GM13977 (cell line): ENCODE results near the gene LHFPL4.
A peak's percentile ranks its signal among the peaks of the same experiment; 100 is the strongest.
"Not testable (repeated sequence)": the region's sequence is repeated elsewhere in the genome, so short reads cannot be mapped to it uniquely, and the experiment has no call there.

ENCODE experiments used
- DNase-seq: peaks from one replicate; pipeline ENCODE4 v3.0.0; 2012; ENCODE audit warnings: low spot score
- in situ Hi-C: fragments of 300-500 bp; cut with MboI; formaldehyde crosslinking; loops from one replicate; pipeline ENCODE4 v1.12.0; 2022; ENCODE audit warnings: low sequenced_read_pairs, low pct_unique_long_range_greater_than_20kb, mixed read lengths, inconsistent platforms; ENCODE audit not compliant: unreplicated experiment
- TF ChIP-seq, protein P1 (sequence below): IDR thresholded peaks from 2 replicates; pipeline ENCODE4 v1.5.1; 2012; ENCODE audit warnings: mild to moderate bottlenecking, control low read depth; ENCODE audit not compliant: insufficient read depth; ENCODE audit errors: extremely low read depth, missing control alignments

LHFPL4 gene

GRCh38 chr3:9563851-9564250 is 10.2 kb upstream of the LHFPL4 start:
- TF ChIP-seq, protein P1, sequence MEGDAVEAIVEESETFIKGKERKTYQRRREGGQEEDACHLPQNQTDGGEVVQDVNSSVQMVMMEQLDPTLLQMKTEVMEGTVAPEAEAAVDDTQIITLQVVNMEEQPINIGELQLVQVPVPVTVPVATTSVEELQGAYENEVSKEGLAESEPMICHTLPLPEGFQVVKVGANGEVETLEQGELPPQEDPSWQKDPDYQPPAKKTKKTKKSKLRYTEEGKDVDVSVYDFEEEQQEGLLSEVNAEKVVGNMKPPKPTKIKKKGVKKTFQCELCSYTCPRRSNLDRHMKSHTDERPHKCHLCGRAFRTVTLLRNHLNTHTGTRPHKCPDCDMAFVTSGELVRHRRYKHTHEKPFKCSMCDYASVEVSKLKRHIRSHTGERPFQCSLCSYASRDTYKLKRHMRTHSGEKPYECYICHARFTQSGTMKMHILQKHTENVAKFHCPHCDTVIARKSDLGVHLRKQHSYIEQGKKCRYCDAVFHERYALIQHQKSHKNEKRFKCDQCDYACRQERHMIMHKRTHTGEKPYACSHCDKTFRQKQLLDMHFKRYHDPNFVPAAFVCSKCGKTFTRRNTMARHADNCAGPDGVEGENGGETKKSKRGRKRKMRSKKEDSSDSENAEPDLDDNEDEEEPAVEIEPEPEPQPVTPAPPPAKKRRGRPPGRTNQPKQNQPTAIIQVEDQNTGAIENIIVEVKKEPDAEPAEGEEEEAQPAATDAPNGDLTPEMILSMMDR = no peak
- in situ Hi-C loops = no loop called here
- DNase-seq = no peak

GRCh38 chr3:9560056-9560455 is 6.4 kb upstream of the LHFPL4 start:
- in situ Hi-C loops = not testable (repeated sequence)

DNA sequence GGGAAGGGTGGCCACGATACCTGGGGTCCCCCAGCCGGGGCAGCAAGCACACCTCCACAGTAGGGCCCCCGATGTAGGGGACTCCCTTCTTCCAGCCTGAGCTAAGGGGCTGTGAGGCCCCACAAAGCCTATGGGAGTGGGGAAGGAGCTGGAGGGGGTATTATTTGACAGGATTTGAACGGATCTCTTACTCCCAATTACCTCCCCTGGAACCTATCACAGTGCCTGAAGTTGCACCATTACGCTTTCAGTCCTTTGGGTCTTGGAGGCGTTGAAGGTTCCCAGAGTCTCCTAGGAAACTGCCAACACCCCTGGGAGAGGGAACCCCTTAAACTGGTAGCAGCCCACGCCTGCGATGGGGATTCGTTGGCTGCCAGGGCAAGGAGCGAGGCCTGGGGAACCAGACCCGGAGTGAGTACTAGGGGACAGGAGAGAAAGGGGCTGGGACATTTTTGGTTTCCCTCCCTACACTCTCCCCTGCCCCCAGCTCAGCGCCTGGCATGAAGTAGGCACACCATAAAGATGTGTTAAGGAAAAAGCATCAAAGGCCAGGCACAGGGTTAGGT is 409 bp upstream of the LHFPL4 start:
- DNase-seq = peak; percentile 31
- TF ChIP-seq, protein P1 = no peak
- in situ Hi-C loops = no loop called here

More at GRCh38 chr3:9560056-9560455, 6.4 kb upstream of the LHFPL4 start:
- DNase-seq = not testable (repeated sequence)

DNA sequence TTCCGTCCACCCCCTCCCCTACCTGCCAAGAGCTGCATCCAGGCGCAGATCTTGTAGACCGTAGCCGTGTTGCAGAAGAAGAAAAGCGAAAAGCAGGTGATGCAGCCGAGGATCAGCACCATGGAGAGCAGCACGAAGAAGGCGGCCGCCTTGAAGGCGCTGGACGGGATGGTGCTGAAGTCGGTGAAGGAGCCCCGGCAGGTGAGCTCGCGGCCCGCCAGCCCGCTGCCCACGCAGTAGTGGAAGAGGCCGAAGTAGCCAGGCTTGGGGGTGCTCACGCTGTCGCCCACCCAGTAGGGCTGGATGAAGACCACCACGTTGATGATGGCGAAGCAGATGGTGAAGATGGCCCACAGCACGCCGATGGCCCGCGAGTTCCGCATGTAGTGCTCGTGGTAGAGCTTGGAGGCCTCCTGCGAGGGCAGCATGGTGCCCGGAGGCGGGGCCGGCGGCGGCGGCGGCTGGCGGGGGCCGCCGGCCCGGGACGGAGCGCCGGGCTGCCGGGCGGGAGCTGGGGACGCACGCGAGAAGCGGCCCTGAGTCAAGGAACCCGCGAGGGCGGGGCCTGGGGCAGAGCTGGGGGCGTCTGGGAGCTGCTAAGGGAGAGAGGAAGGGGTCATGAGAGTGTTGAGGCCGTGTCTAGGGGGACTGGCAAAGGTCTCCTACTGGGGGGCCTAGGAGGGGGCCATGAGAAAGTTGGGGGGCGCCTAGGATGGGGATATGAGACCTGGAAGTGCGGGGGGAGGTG is 1.2 kb downstream of the LHFPL4 start:
- in situ Hi-C loops = no loop called here
- TF ChIP-seq, protein P1 = no peak
- peak; percentile 62 for DNase-seq

DNA sequence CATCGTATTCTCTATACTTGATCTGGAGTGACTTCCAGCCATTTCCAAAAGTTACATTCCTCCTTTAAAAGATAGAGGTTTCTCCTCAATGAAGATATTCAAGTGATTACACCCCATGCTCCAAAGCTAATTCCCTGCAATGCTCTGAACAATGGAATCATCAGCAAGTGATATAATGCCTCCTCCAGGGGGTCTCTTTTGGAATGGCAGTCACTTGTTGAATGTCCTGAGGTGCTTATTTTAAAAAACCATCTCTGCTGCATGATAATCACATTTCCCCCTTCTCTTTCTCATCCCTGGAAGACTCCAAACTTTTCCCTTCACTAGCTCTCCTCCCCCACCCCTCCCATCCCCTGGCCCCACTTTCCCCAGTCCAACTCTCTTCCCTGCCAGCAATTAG is 2.6 kb downstream of the LHFPL4 start:
- in situ Hi-C loops = no loop called here
- DNase-seq = no peak
- TF ChIP-seq, protein P1 = no peak

GRCh38 chr3:9549600-9549999 is 4.0 kb downstream of the LHFPL4 start:
- no peak for DNase-seq
- TF ChIP-seq, protein P1 = no peak
- in situ Hi-C loops = no loop called here

DNA sequence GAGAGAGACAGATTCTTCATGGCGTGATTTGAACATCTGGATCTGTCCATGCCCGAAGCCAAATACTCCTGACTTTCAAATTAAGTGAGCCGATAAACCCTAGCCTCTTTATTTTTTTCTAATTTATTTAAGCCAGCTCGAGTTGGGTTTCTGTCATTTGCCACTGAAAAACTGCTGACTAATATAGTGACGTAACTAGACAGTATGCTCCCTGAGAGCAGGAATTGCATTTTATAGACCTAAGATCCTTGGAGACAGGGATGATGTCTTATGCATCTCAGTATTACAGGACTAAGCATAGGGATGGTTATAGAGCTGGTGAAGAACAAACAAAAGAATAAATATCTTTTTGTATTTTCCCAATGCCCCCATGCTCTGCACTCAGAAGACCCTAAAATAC is 4.6 kb downstream of the LHFPL4 start:
- DNase-seq = no peak
- in situ Hi-C loops = no loop called here
- TF ChIP-seq, protein P1 = no peak
